OCI-LY1 (cell line): ENCODE data around the gene ENG.

Source experiments
- H2AFZ ChIP-seq: fragments of 200-600 bp; sonication (generic), shearing (Covaris generic); 2 replicates; pipeline ENCODE4 v1.6.0; 2014; ENCODE audit warnings: antibody characterized with exemption, mild to moderate bottlenecking, low read length
- H3F3A ChIP-seq: fragments of 200-600 bp; sonication (generic), shearing (Covaris generic); 2 replicates; pipeline ENCODE4 v1.6.0; 2014; ENCODE audit warnings: mild to moderate bottlenecking, antibody characterized with exemption, low read length, moderate library complexity; ENCODE audit not compliant: insufficient read depth
- H3K27ac ChIP-seq: fragments of 200-600 bp; sonication (generic); 2 replicates; pipeline ENCODE4 v1.5.1; 2014; ENCODE audit warnings: low read length, mixed run types, mild to moderate bottlenecking, low read depth; ENCODE audit not compliant: poor library complexity, severe bottlenecking
- H3K27me3 ChIP-seq: fragments of 200-600 bp; sonication (generic); 2 replicates; pipeline ENCODE4 v1.6.0; 2014; ENCODE audit warnings: antibody characterized with exemption, mild to moderate bottlenecking, low read length, moderate library complexity; ENCODE audit not compliant: insufficient read depth
- H3K36me3 ChIP-seq: fragments of 200-600 bp; sonication (generic); 2 replicates; pipeline ENCODE4 v1.6.1; 2014; ENCODE audit warnings: mild to moderate bottlenecking, antibody characterized with exemption, low read length, moderate library complexity, mixed read lengths; ENCODE audit not compliant: insufficient read depth
- H3K4me1 ChIP-seq: fragments of 200-600 bp; sonication (generic); 2 replicates; pipeline ENCODE4 v1.5.1; 2014; ENCODE audit warnings: mild to moderate bottlenecking, low read length, moderate library complexity; ENCODE audit not compliant: insufficient read depth, severe bottlenecking
- H3K4me2 ChIP-seq: fragments of 200-600 bp; sonication (generic), shearing (Covaris generic); 2 replicates; pipeline ENCODE4 v1.6.1; 2014; ENCODE audit warnings: low read length
- H3K4me3 ChIP-seq: fragments of 200-600 bp; sonication (generic); 2 replicates; pipeline ENCODE4 v1.5.1; 2014; ENCODE audit warnings: low read length, low read depth, mild to moderate bottlenecking, mixed read lengths; ENCODE audit not compliant: poor library complexity, severe bottlenecking
- H3K79me2 ChIP-seq: fragments of 200-600 bp; shearing (Covaris generic); 2 replicates; pipeline ENCODE4 v1.6.1; 2016; ENCODE audit warnings: mixed run types, low read length, mixed read lengths; ENCODE audit not compliant: insufficient read depth
- H3K9ac ChIP-seq: fragments of 200-600 bp; sonication (generic), shearing (Covaris generic); 2 replicates; pipeline ENCODE4 v1.6.1; 2014; ENCODE audit warnings: mild to moderate bottlenecking, low read length, mixed read lengths
- H3K9me2 ChIP-seq: fragments of 200-600 bp; sonication (generic), shearing (Covaris generic); 2 replicates; pipeline ENCODE4 v1.6.1; 2014; ENCODE audit warnings: low read depth, mild to moderate bottlenecking, low read length, mixed read lengths
- H3K9me3 ChIP-seq: fragments of 200-600 bp; shearing (Covaris generic); 2 replicates; pipeline ENCODE4 v1.6.1; 2014; ENCODE audit warnings: low read length, mixed read lengths
- H4K20me1 ChIP-seq: fragments of 200-600 bp; sonication (generic), shearing (Covaris generic); 2 replicates; pipeline ENCODE4 v1.6.0; 2016; ENCODE audit warnings: mild to moderate bottlenecking, low read length; ENCODE audit not compliant: insufficient read depth
- CTCF ChIP-seq: fragments of 200-600 bp; sonication (generic), shearing (Covaris generic); IDR thresholded peaks from 2 replicates; pipeline ENCODE4 v1.5.1; 2017; ENCODE audit warnings: mild to moderate bottlenecking, antibody characterized with exemption, low read length, moderate library complexity, mixed read lengths
- EZH2 ChIP-seq: fragments of 200-600 bp; sonication (generic), shearing (Covaris generic); IDR thresholded peaks from 2 replicates; pipeline ENCODE4 v1.8.0; 2017; ENCODE audit warnings: borderline replicate concordance, mixed run types, mild to moderate bottlenecking, antibody characterized with exemption, low read length, moderate library complexity, mixed read lengths

The ENG gene

GRCh38 chr9:127854184-127854806, at the start of gene ENG:
TSS of gene ENG (minus strand) at chr9:127854658. CDS start at chr9:127854355, 303 bp downstream.
- Histone ChIP-seq H2AFZ (no peak within 1 kb of the TSS), H3K9me2 (no peaks in the 10 kb centered on the region), H3K4me1 (no peaks in the 10 kb centered on the region), H3K4me3 (no peak within 1 kb of the TSS), H4K20me1 (no peaks in the 10 kb centered on the region), H3K27me3 (peaks cover 8% of the 10 kb centered on the region), H3K27ac (no peak within 1 kb of the TSS), H3K79me2 (no peaks in the 10 kb centered on the region), H3K9me3 (peaks cover 6% of the 10 kb centered on the region), H3K4me2 (no peak within 1 kb of the TSS), H3K9ac (no peak within 1 kb of the TSS), H3K36me3 (peaks cover 7% of the 10 kb centered on the region; the same call in 1 of the 2 replicates), H3F3A (no peaks in the 10 kb centered on the region)
- TF ChIP-seq EZH2 = no peak
- no peak for TF ChIP-seq CTCF

GRCh38 chr9:127903557-127904475, 49.4 kb upstream of the ENG start:
- no peaks in the 10 kb centered on the region for H4K20me1 ChIP-seq
- H3K9me3 ChIP-seq = no peaks in the 10 kb centered on the region
- peaks cover 22% of the 10 kb centered on the region for H3F3A ChIP-seq
- H3K36me3 ChIP-seq = peaks cover 12% of the 10 kb centered on the region; the same call in 1 of the 2 replicates
- H3K79me2 ChIP-seq = no peaks in the 10 kb centered on the region
- peak overlapping the region; percentile 66 for H3K4me2 ChIP-seq
- no peaks in the 10 kb centered on the region for H3K27me3 ChIP-seq
- H3K4me1 ChIP-seq = peaks cover 74% of the 10 kb centered on the region
- H3K9ac ChIP-seq = peak overlapping the region; percentile 69
- no peaks in the 10 kb centered on the region for H3K9me2 ChIP-seq
- no peak overlapping the region for H2AFZ ChIP-seq
- H3K27ac ChIP-seq = peak overlapping the region; percentile 99
- TF ChIP-seq CTCF = no peak
- TF ChIP-seq EZH2 = no peak
- H3K4me3 ChIP-seq = peak overlapping the region; percentile 46

GRCh38 chr9:127899128-127899943, 44.9 kb upstream of the ENG start, which contains the start of gene ST6GALNAC6:
TSS of gene ST6GALNAC6 (minus strand) at chr9:127899603. CDS start at chr9:127897981, 1,622 bp downstream.
- Histone ChIP-seq H3K9me2 (no peaks in the 10 kb centered on the region), H3K27ac (peak within 1 kb of the TSS; percentile 99), H3K79me2 (no peaks in the 10 kb centered on the region), H3K9ac (peak within 1 kb of the TSS; percentile 92), H3K27me3 (no peaks in the 10 kb centered on the region), H2AFZ (no peak within 1 kb of the TSS), H3K4me3 (peak within 1 kb of the TSS; percentile 97), H3K36me3 (peaks cover 28% of the 10 kb centered on the region), H3K4me1 (peaks cover 63% of the 10 kb centered on the region), H3K9me3 (no peaks in the 10 kb centered on the region; the same call in 1 of the 2 replicates), H3K4me2 (peak within 1 kb of the TSS; percentile 74), H4K20me1 (no peaks in the 10 kb centered on the region), H3F3A (peaks cover 11% of the 10 kb centered on the region)
- no peak for TF ChIP-seq EZH2
- no peak for TF ChIP-seq CTCF
